HepG2 (cell line): ENCODE data around the gene GRAMD2A.

Source experiments
- NR3C1 ChIP-seq: sonication (generic); formaldehyde crosslinking; IDR thresholded peaks from 2 replicates; pipeline ENCODE4 v1.4.0; 2020; ENCODE audit warnings: missing genetic modification reagents
- TF ChIP-seq, protein P1 (sequence below): sonication (generic); formaldehyde crosslinking; IDR thresholded peaks from 2 replicates; pipeline ENCODE4 v1.4.0; 2020; ENCODE audit warnings: missing genetic modification reagents

GRCh38 chr15:72140088-72140487 lies 57.5 kb downstream of the GRAMD2A start:
- TF ChIP-seq, protein P1, sequence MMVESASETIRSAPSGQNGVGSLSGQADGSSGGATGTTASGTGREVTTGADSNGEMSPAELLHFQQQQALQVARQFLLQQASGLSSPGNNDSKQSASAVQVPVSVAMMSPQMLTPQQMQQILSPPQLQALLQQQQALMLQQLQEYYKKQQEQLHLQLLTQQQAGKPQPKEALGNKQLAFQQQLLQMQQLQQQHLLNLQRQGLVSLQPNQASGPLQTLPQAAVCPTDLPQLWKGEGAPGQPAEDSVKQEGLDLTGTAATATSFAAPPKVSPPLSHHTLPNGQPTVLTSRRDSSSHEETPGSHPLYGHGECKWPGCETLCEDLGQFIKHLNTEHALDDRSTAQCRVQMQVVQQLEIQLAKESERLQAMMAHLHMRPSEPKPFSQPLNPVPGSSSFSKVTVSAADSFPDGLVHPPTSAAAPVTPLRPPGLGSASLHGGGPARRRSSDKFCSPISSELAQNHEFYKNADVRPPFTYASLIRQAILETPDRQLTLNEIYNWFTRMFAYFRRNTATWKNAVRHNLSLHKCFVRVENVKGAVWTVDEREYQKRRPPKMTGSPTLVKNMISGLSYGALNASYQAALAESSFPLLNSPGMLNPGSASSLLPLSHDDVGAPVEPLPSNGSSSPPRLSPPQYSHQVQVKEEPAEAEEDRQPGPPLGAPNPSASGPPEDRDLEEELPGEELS (CRISPR knock-in tag) = no peak
- no peak for TF ChIP-seq NR3C1
